ENCODE measurements around the gene SETD1A. TPM values are rescaled to one million over a fixed set of nuclear protein-coding genes. Genes with fewer than 3 reads are reported as not detected.

Gene SETD1A
- total and polyA plus RNA-seq, 2 of the 8 experiments (the other 6 are each of a cell fraction or from before 2014, with no cell fraction given) = 4.8 to 29.0 TPM

DNA sequence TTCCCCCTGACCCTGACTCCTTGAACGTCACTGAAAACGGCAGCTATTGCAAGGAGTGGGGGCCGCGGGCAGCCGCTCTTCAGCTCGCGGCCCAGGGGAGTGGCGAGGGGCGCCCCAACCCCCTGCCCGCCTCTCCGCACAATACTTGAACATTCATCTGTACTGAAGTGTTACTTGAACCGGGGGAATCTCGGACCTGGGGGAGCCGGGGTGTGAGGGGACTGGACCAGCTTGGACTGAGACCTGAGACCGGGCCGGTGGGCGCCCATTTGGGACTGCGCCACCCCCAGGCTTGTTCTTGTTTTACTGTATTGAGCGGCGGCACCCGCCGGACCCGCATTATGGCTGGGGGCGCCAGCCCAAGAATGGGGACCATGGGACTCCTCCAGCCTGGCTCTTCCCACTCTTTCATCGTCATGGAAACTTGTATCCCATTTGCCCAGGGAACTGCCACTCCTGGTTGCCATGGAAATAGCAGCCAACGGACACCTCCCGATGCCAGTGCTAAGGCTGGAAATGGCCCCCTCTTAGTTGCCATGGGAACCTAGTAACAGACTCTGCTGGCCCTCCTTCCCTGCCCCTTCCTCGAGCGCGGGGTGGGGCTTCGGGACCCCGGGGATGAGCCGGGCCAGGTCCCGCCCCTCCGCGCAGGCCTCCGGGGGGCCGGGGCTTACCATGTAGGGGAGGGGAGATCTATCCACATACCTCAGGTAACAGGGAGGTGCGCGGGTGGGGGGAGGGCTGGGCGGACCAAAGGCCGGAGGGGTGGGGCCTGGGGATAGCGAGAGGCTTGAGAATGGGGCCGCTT is 9.5 kb upstream of the SETD1A start:
- peak overlapping the region; percentile 85 to 95 for H3K4me2 ChIP-seq (ENCODE audit: insufficient read depth in 1 of 2, low read depth in 2 of 2, low read length in 2 of 2)
- no peak overlapping the region for H2AFZ ChIP-seq (ENCODE audit: low read length)
- ChIA-PET POLR2A (ENCODE audit: partially characterized antibody) (interaction anchor here (0.8 to 4.4 kb wide), 14 partner anchors 7 to 232 kb away, joined by 3 to 23 read pairs (median 4); partner anchors contain the start of genes FBXL19, FUS and SETD1A), CTCF (ENCODE audit: partially characterized antibody) (interaction anchor here (1.4 to 2.6 kb wide), 2 partner anchors 12 to 35 kb away, joined by 3 to 19 read pairs; no protein-coding TSS in a partner anchor)
- DNase-seq (ENCODE audit: low read depth in 1 of 2, low spot score in 2 of 2) = peak; percentile 98
- peaks cover 5 to 17% (median 8%) of the 10 kb centered on the region in 4 experiments; a peak in 7 of 8 replicates for H3K36me3 ChIP-seq (ENCODE audit: control insufficient read depth in 2 of 4, insufficient read depth in 4 of 4, low read length in 3 of 4)
- peak overlapping the region; percentile 89 for H3K27ac ChIP-seq (ENCODE audit: low read depth, low read length)
- peak overlapping the region; percentile 77 for H4K91ac ChIP-seq (replicated peaks; ENCODE audit: insufficient read length, low read length)
- 5% methylated on average over 27 of the region's 44 CpGs; no CpG with 5 or more reads in 1 of the 2 experiments for WGBS, 2 experiments (ENCODE audit: extremely low coverage in 1 of 2, insufficient coverage in 1 of 2, insufficient read length in 1 of 2, insufficient replicate concordance in 2 of 2, low coverage in 1 of 2, low lambda C conversion rate in 2 of 2, missing lambda C conversion rate in 1 of 2)
- H3K27me3 ChIP-seq (replicated peaks in 1 of 4; ENCODE audit: control insufficient read depth in 3 of 4, extremely low read depth in 1 of 4, insufficient read depth in 3 of 4, low read length in 3 of 4) = no peaks in the 10 kb centered on the region
- no peaks in the 10 kb centered on the region for H3K79me1 ChIP-seq (ENCODE audit: low read depth, low read length)
- no peak overlapping the region for H2BK15ac ChIP-seq (ENCODE audit: low read length)
- H3K56ac ChIP-seq (replicated peaks; ENCODE audit: insufficient read length, low read depth, low read length) = peak overlapping the region; percentile 80
- H3K79me2 ChIP-seq (ENCODE audit: control insufficient read depth in 1 of 2, insufficient read depth in 2 of 2, low read length in 2 of 2) = no peaks in the 10 kb centered on the region
- H4K20me1 ChIP-seq (replicated peaks in 1 of 2; ENCODE audit: control insufficient read depth in 1 of 2, insufficient read depth in 2 of 2, low read length in 2 of 2) = peaks cover 0 to 7% of the 10 kb centered on the region in 2 experiments
- peaks cover 12% of the 10 kb centered on the region for H3K23me2 ChIP-seq (ENCODE audit: low read depth, low read length)
- peaks cover 0 to 29% (median 21%) of the 10 kb centered on the region in 4 experiments; a peak in 6 of 7 replicates for H3K4me1 ChIP-seq (replicated peaks in 1 of 4; ENCODE audit: control insufficient read depth in 3 of 4, insufficient read depth in 4 of 4, low read length in 3 of 4)
- H2BK12ac ChIP-seq (ENCODE audit: low read depth, low read length) = peak overlapping the region; percentile 50; the same call in 1 of the 2 replicates
- H3K23ac ChIP-seq (ENCODE audit: insufficient read length) = no peak overlapping the region
- 0 out of 2 replicates have a peak overlapping the region, but pooled peaks have one; percentile 34 for H2AK5ac ChIP-seq (ENCODE audit: low read depth, low read length)
- peak overlapping the region in 3 of 4 experiments; percentile 49 to 70 (median 69); a peak in 5 of 7 replicates for H3K9ac ChIP-seq (replicated peaks in 1 of 4; ENCODE audit: extremely low read depth in 1 of 4, low read depth in 3 of 4, low read length in 3 of 4)
- no peaks in the 10 kb centered on the region for H3K9me3 ChIP-seq (ENCODE audit: insufficient read depth in 2 of 2, low read depth in 1 of 2, low read length in 1 of 2)
- no peak overlapping the region for H2BK20ac ChIP-seq (ENCODE audit: low read length)
- peak overlapping the region; percentile 64 to 98 (median 70) for H3K4me3 ChIP-seq (ENCODE audit: extremely low read depth in 1 of 4, insufficient read depth in 2 of 4, low read depth in 3 of 4, low read length in 4 of 4)
- peak overlapping the region; percentile 91; the same call in 1 of the 2 replicates for H2BK5ac ChIP-seq (ENCODE audit: low read depth, low read length)
- peak overlapping the region; percentile 49 for H3K4ac ChIP-seq (replicated peaks; ENCODE audit: insufficient read length, low read depth, low read length)
- peak overlapping the region; percentile 90 for H4K8ac ChIP-seq (ENCODE audit: extremely low read depth, insufficient read depth, low read length)
- FAIRE-seq = peak; percentile 82
- no peak overlapping the region for H3K14ac ChIP-seq (ENCODE audit: insufficient read length)
- peak overlapping the region; percentile 78 for H3K18ac ChIP-seq (ENCODE audit: extremely low read depth, low read length)
- no peak overlapping the region for H2BK120ac ChIP-seq (replicated peaks; ENCODE audit: low read depth, low read length)
- H4K5ac ChIP-seq (ENCODE audit: insufficient read length, low read depth, low read length) = peak overlapping the region; percentile 83
- TF ChIP-seq POLR2A (IDR thresholded peaks at IDR 0.05; ENCODE audit: control extremely low read depth in 1 of 2, low read depth in 2 of 2, low read length in 2 of 2) (peak; percentile 77 to 80; a peak in 2 of 3 replicates), PHF8 (conservative IDR thresholded peaks at IDR 0.05; ENCODE audit: low read depth, low read length) (peak; percentile 38; the same call in 1 of the 2 replicates), JUN (IDR thresholded peaks at IDR 0.05; ENCODE audit: low read depth, low read length) (no peak), FOSL1 (IDR thresholded peaks at IDR 0.05; ENCODE audit: insufficient read depth, low read depth, low read length) (no peak), ZNF274 (IDR thresholded peaks at IDR 0.05; ENCODE audit: borderline replicate concordance, extremely low read depth, low read length) (no peak), TEAD4 (IDR thresholded peaks at IDR 0.05; ENCODE audit: low read depth, low read length) (peak; percentile 34; the same call in 1 of the 2 replicates), CTBP2 (IDR thresholded peaks at IDR 0.05; ENCODE audit: borderline replicate concordance, insufficient read depth, insufficient read length, low read length) (no peak), RNF2 (IDR thresholded peaks at IDR 0.05; ENCODE audit: borderline replicate concordance, low read depth, low read length, missing control alignments, poor library complexity, severe bottlenecking) (no peak), USF2 (IDR thresholded peaks at IDR 0.05; ENCODE audit: low read length) (no peak)

Measured in H1 (cell line).